ENCODE results near the gene PCCA. TPM values are rescaled to one million over a fixed set of nuclear protein-coding genes. Genes with fewer than 3 reads are reported as not detected.

The PCCA gene
- total RNA-seq, 4 donors from 2014 or later = 34.6 to 58.4 (median 40.1) TPM

- ATAC-seq = no peak
- TF ChIP-seq CTCF (IDR thresholded peaks at IDR 0.05) = no peak
- TF ChIP-seq EP300 (IDR thresholded peaks at IDR 0.05) = no peak
- TF ChIP-seq POLR2AphosphoS5 (IDR thresholded peaks at IDR 0.05) = no peak
- no peak for TF ChIP-seq POLR2A (IDR thresholded peaks at IDR 0.05)
- H3K9me3 ChIP-seq = no peaks in the 10 kb centered on the region
- H3K36me3 ChIP-seq = no peaks in the 10 kb centered on the region
- H3K4me3 ChIP-seq = no peak overlapping the region
- 92 to 95% methylated on average over 2 of the region's 2 CpGs for WGBS, 2 donors (ENCODE audit: low coverage in 1 of 2)
- H3K27me3 ChIP-seq = no peaks in the 10 kb centered on the region
- H3K4me1 ChIP-seq = peaks cover 0 to 5% (median 0%) of the 10 kb centered on the region in 3 donors
- no peak overlapping the region for H3K27ac ChIP-seq
Observed at GRCh38 chr13:100175078-100175802, 86.3 kb downstream of the PCCA start.

GRCh38 chr13:100175803-100176182 is 86.9 kb downstream of the PCCA start:
- TF ChIP-seq POLR2A (IDR thresholded peaks at IDR 0.05) (no peak), POLR2AphosphoS5 (IDR thresholded peaks at IDR 0.05) (no peak), EP300 (IDR thresholded peaks at IDR 0.05) (no peak), CTCF (IDR thresholded peaks at IDR 0.05) (no peak)
- H3K27ac ChIP-seq = no peak overlapping the region
- H3K4me1 ChIP-seq = peaks cover 0 to 5% (median 0%) of the 10 kb centered on the region in 3 donors
- 79 to 92% methylated on average over 2 to 5 of the region's 5 CpGs for WGBS, 2 donors (ENCODE audit: low coverage in 1 of 2)
- no peak for ATAC-seq
- no peaks in the 10 kb centered on the region for H3K9me3 ChIP-seq
- no peaks in the 10 kb centered on the region for H3K36me3 ChIP-seq
- no peak overlapping the region for H3K4me3 ChIP-seq
- no peaks in the 10 kb centered on the region for H3K27me3 ChIP-seq

GRCh38 chr13:100176801-100177400 is 88.0 kb downstream of the PCCA start:
- no peaks in the 10 kb centered on the region for H3K9me3 ChIP-seq
- TF ChIP-seq EP300 (IDR thresholded peaks at IDR 0.05) (no peak), CTCF (IDR thresholded peaks at IDR 0.05) (no peak), POLR2A (IDR thresholded peaks at IDR 0.05) (no peak), POLR2AphosphoS5 (IDR thresholded peaks at IDR 0.05) (no peak)
- H3K36me3 ChIP-seq = no peaks in the 10 kb centered on the region
- no peak for ATAC-seq
- H3K4me1 ChIP-seq = peaks cover 0 to 5% (median 0%) of the 10 kb centered on the region in 3 donors
- H3K27me3 ChIP-seq = no peaks in the 10 kb centered on the region
- 72 to 75% methylated on average over 2 of the region's 2 CpGs for WGBS, 2 donors (ENCODE audit: low coverage in 1 of 2)
- no peak overlapping the region for H3K27ac ChIP-seq
- H3K4me3 ChIP-seq = no peak overlapping the region

GRCh38 chr13:100178309-100178708 is 89.4 kb downstream of the PCCA start:
- H3K36me3 ChIP-seq = no peaks in the 10 kb centered on the region
- no peak overlapping the region for H3K27ac ChIP-seq
- TF ChIP-seq POLR2A (IDR thresholded peaks at IDR 0.05) (no peak), CTCF (IDR thresholded peaks at IDR 0.05) (no peak), POLR2AphosphoS5 (IDR thresholded peaks at IDR 0.05) (no peak), EP300 (IDR thresholded peaks at IDR 0.05) (no peak)
- 100% methylated on average over 1 to 2 of the region's 2 CpGs for WGBS, 2 donors (ENCODE audit: low coverage in 1 of 2)
- no peaks in the 10 kb centered on the region for H3K9me3 ChIP-seq
- peaks cover 0 to 5% (median 0%) of the 10 kb centered on the region in 3 donors for H3K4me1 ChIP-seq
- no peaks in the 10 kb centered on the region for H3K27me3 ChIP-seq
- H3K4me3 ChIP-seq = no peak overlapping the region
- ATAC-seq = no peak

GRCh38 chr13:100179276-100179675 is 90.4 kb downstream of the PCCA start:
- WGBS, 2 donors (ENCODE audit: low coverage in 1 of 2) = 90 to 95% methylated on average over 3 of the region's 3 CpGs
- H3K4me1 ChIP-seq = peaks cover 0 to 5% (median 0%) of the 10 kb centered on the region in 3 donors
- ATAC-seq = no peak
- H3K4me3 ChIP-seq = no peak overlapping the region
- no peaks in the 10 kb centered on the region for H3K36me3 ChIP-seq
- no peaks in the 10 kb centered on the region for H3K9me3 ChIP-seq
- H3K27me3 ChIP-seq = no peaks in the 10 kb centered on the region
- TF ChIP-seq POLR2A (IDR thresholded peaks at IDR 0.05) (no peak), POLR2AphosphoS5 (IDR thresholded peaks at IDR 0.05) (no peak), EP300 (IDR thresholded peaks at IDR 0.05) (no peak), CTCF (IDR thresholded peaks at IDR 0.05) (no peak)
- H3K27ac ChIP-seq = no peak overlapping the region
